IMR-90 (cell line): ENCODE measurements around the gene MCRIP2. TPM values are rescaled to one million over a fixed set of nuclear protein-coding genes. Genes with fewer than 3 reads are reported as not detected.

ENCODE experiments used
- ATAC-seq: fragments of 200-7000 bp; cut with Tn5 transposase; 2 replicates; pipeline ENCODE4 v1.9.1; 2020; ENCODE audit warnings: low read depth, mild to moderate bottlenecking, moderate library complexity
- BruUV-seq: library from RNA; stranded (reverse); fragments of 400-500 nt; replicated peaks from 2 replicates; lab custom pipeline; 2021; lab: Mats Ljungman, UMichigan
- CTCF ChIA-PET: fragments of 300-600 bp; formaldehyde crosslinking; extraction: SDS; loops from one replicate; lab custom pipeline; 2021; ENCODE audit warnings: antibody characterized with exemption; lab: Yijun Ruan, JAX
- POLR2A ChIA-PET: fragments of 300-600 bp; sonication (Branson Sonifier 250); formaldehyde crosslinking; loops from one replicate; lab custom pipeline; 2022; ENCODE audit warnings: antibody characterized with exemption; ENCODE audit not compliant: unreplicated experiment; lab: Charles Lee
- DNase-seq: peaks from one replicate; pipeline ENCODE4 v3.0.0; 2013
- H2AFZ ChIP-seq: replicated peaks from 2 replicates; pipeline ENCODE3; 2013; ENCODE audit warnings: low read length, mild to moderate bottlenecking; ENCODE audit not compliant: poor library complexity
- H2AK5ac ChIP-seq: 2 replicates; pipeline ENCODE4 v1.6.1; 2013; ENCODE audit warnings: low read depth, low read length, inconsistent platforms
- H2AK9ac ChIP-seq: replicated peaks from 2 replicates; pipeline ENCODE3; 2013; ENCODE audit warnings: mild to moderate bottlenecking, low read depth, low read length, moderate library complexity; ENCODE audit not compliant: poor library complexity
- H2BK120ac ChIP-seq: 2 replicates; pipeline ENCODE4 v1.6.1; 2013; ENCODE audit warnings: low read depth, low read length, inconsistent platforms
- H2BK15ac ChIP-seq: 3 replicates; pipeline ENCODE4 v1.6.1; 2013; ENCODE audit warnings: low read depth, low read length, inconsistent platforms
- H2BK20ac ChIP-seq: 2 replicates; pipeline ENCODE4 v1.6.1; 2013; ENCODE audit warnings: low read depth, mild to moderate bottlenecking, inconsistent platforms, low read length, moderate library complexity
- H2BK5ac ChIP-seq: 2 replicates; pipeline ENCODE4 v1.6.1; 2013; ENCODE audit warnings: mild to moderate bottlenecking, low read depth, low read length, inconsistent platforms; ENCODE audit not compliant: poor library complexity, severe bottlenecking
- H3K14ac ChIP-seq: replicated peaks from 2 replicates; pipeline ENCODE4 v1.6.1; 2013; ENCODE audit warnings: low read depth, low read length, inconsistent platforms
- H3K18ac ChIP-seq: 2 replicates; pipeline ENCODE4 v1.6.1; 2013; ENCODE audit warnings: low read depth, low read length, control low read depth
- H3K23ac ChIP-seq: 2 replicates; pipeline ENCODE4 v1.6.1; 2013; ENCODE audit warnings: low read depth, low read length, inconsistent platforms
- H3K27ac ChIP-seq: 2 replicates; pipeline ENCODE4 v1.5.1; 2013; ENCODE audit warnings: mild to moderate bottlenecking, control low read depth, low read length; ENCODE audit not compliant: insufficient read depth
- H3K27me3 ChIP-seq: 2 replicates; pipeline ENCODE4 v1.6.1; 2013; ENCODE audit warnings: low read length; ENCODE audit not compliant: control insufficient read depth, insufficient read depth
- H3K36me3 ChIP-seq: 2 replicates; pipeline ENCODE4 v1.6.1; 2013; ENCODE audit warnings: low read length, mixed read lengths; ENCODE audit not compliant: control insufficient read depth, insufficient read depth
- H3K4ac ChIP-seq: 2 replicates; pipeline ENCODE4 v1.6.1; 2013; ENCODE audit warnings: low read depth, low read length, inconsistent platforms
- H3K4me1 ChIP-seq: 2 replicates; pipeline ENCODE4 v1.6.1; 2013; ENCODE audit warnings: low read length, mixed read lengths; ENCODE audit not compliant: control insufficient read depth, insufficient read depth
- H3K4me2 ChIP-seq: 2 replicates; pipeline ENCODE4 v1.6.1; 2013; ENCODE audit warnings: low read depth, mild to moderate bottlenecking, control low read depth, low read length, moderate library complexity
- H3K4me3 ChIP-seq: 2 replicates; pipeline ENCODE4 v1.5.1; 2013; ENCODE audit warnings: low read depth, mild to moderate bottlenecking, control low read depth, low read length, moderate library complexity; ENCODE audit not compliant: insufficient read depth
- H3K56ac ChIP-seq: 2 replicates; pipeline ENCODE4 v1.6.1; 2013; ENCODE audit warnings: low read length, inconsistent platforms; ENCODE audit not compliant: insufficient read depth; ENCODE audit errors: extremely low read depth
- H3K79me1 ChIP-seq, 2 experiments: 2 replicates each; pipeline ENCODE4 v1.6.1; 2013; ENCODE audit warnings: low read length in 2 of 2, inconsistent platforms in 1 of 2, low read depth in 1 of 2
- H3K9ac ChIP-seq: 2 replicates; pipeline ENCODE4 v1.6.1; 2013; ENCODE audit warnings: low read depth, low read length, control low read depth
- H3K9me1 ChIP-seq: 2 replicates; pipeline ENCODE4 v1.6.1; 2013; ENCODE audit warnings: low read length, inconsistent platforms; ENCODE audit not compliant: insufficient read depth
- H3K9me3 ChIP-seq: 2 replicates; pipeline ENCODE4 v1.6.1; 2013; ENCODE audit warnings: low read length; ENCODE audit not compliant: control insufficient read depth, insufficient read depth
- H4K20me1 ChIP-seq: 2 replicates; pipeline ENCODE4 v1.6.1; 2013; ENCODE audit warnings: low read length, inconsistent platforms; ENCODE audit not compliant: insufficient read depth
- H4K5ac ChIP-seq: 2 replicates; pipeline ENCODE4 v1.6.1; 2013; ENCODE audit warnings: mild to moderate bottlenecking, low read depth, low read length, control low read depth
- H4K8ac ChIP-seq, 2 experiments: 2 replicates each; pipeline ENCODE4 v1.6.1; 2013; ENCODE audit warnings: low read depth in 2 of 2, low read length in 2 of 2, control low read depth in 1 of 2, inconsistent platforms in 1 of 2
- H4K91ac ChIP-seq: 2 replicates; pipeline ENCODE4 v1.6.1; 2013; ENCODE audit warnings: low read depth, low read length, inconsistent platforms; ENCODE audit not compliant: insufficient read depth
- BHLHE40 ChIP-seq: fragments of 150-350 bp; IDR thresholded peaks from 2 replicates; pipeline ENCODE4 v1.6.1; 2016; ENCODE audit warnings: mild to moderate bottlenecking, low read depth, low read length
- FOS ChIP-seq: fragments of 150-350 bp; IDR thresholded peaks from 2 replicates; pipeline ENCODE4 v1.6.1; 2016; ENCODE audit warnings: low read depth, low read length
- MAZ ChIP-seq: IDR thresholded peaks from 2 replicates; pipeline ENCODE4 v1.6.1; 2012; ENCODE audit warnings: low read depth, mild to moderate bottlenecking, low read length, improper control_type of control experiment, moderate library complexity, borderline replicate concordance
- RAD21 ChIP-seq: IDR thresholded peaks from 2 replicates; pipeline ENCODE4 v1.6.1; 2012; ENCODE audit warnings: low read length, improper control_type of control experiment
- RCOR1 ChIP-seq: IDR thresholded peaks from 2 replicates; pipeline ENCODE4 v1.6.1; 2012; ENCODE audit warnings: mild to moderate bottlenecking, low read length, improper control_type of control experiment; ENCODE audit not compliant: insufficient replicate concordance
- WGBS, 2 experiments: methylation state at CpG; one replicate each; pipeline versions ENCODE4 v1.1.5 to v1.1.7; 2013; ENCODE audit warnings: missing lambda C conversion rate in 2 of 2; ENCODE audit not compliant: insufficient read length in 1 of 2; ENCODE audit errors: extremely low coverage in 2 of 2; 5-methylcytosine and 5-hydroxymethylcytosine counted together
- dilution Hi-C: fragments of 300-500 bp; cut with HindIII; formaldehyde crosslinking; loops from one replicate; pipeline ENCODE4 v1.14.3; 2018; ENCODE audit warnings: low sequenced_read_pairs; ENCODE audit not compliant: unreplicated experiment
- in situ Hi-C: fragments of 300-500 bp; cut with MboI; formaldehyde crosslinking; loops from 3 replicates; pipeline ENCODE4 v1.14.3; 2019; ENCODE audit warnings: low sequenced_read_pairs, inconsistent platforms, mixed read lengths
- intact Hi-C: fragments of 100-400 bp; cut with micrococcal nuclease; formaldehyde crosslinking; loops from 2 replicates; pipeline ENCODE4 v1.10.0; 2022
- polyA plus RNA-seq, 3 experiments: library from polyadenylated mRNA; depleted of rRNA; stranded (reverse); fragments of >200 nt; gene quantifications; 2 replicates each; pipeline ENCODE4 v1.2.3, GENCODE V29; 2012; ENCODE audit warnings: low replicate concordance in 1 of 3
- total RNA-seq: library from RNA; depleted of rRNA; stranded (reverse); fragments of >200 nt; gene quantifications from 2 replicates; pipeline ENCODE4 v1.2.3, GENCODE V29; 2012

Gene MCRIP2
- total and polyA plus RNA-seq, 2 of the 4 experiments (the other 2 are of a cell fraction) = 6.3 to 19.6 TPM

DNA sequence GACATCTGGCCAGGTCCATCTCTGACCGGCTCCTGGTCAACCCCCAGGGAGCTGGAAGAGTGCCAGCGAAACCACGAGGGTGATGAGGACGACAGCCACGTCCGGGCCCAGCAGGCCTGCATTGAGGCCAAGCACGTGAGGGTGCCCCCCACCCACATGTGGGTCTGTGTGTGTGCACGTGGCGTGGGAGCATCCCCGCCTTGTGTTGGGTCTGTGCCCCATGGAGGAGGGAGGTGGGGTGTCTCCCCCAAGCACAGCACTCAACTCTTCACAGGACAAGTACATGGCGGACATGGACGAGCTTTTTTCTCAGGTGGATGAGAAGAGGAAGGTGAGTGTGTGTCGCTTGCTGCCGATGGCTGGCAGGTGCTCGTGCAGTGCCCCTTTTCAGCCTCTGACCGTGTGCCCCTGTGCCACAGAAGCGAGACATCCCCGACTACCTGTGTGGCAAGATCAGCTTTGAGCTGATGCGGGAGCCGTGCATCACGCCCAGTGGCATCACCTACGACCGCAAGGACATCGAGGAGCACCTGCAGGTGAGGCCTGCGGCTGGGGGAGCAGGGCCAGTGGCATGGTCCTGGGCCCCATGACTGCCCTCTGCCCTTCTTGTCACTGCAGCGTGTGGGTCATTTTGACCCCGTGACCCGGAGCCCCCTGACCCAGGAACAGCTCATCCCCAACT is 40.3 kb downstream of the MCRIP2 start:
- no peak overlapping the region for H2BK15ac ChIP-seq
- no peak overlapping the region for H3K14ac ChIP-seq
- no peak overlapping the region for H3K23ac ChIP-seq
- peaks cover 36% of the 10 kb centered on the region for H3K36me3 ChIP-seq
- no peak for DNase-seq
- H3K56ac ChIP-seq = no peak overlapping the region
- peaks cover 20% of the 10 kb centered on the region for H3K4me1 ChIP-seq
- in situ Hi-C loops (no loop called here), dilution Hi-C loops (no loop called here), intact Hi-C loops (no loop called here)
- no peak overlapping the region for H4K5ac ChIP-seq
- H3K27ac ChIP-seq = no peak overlapping the region; the same call in 1 of the 2 replicates
- no peak overlapping the region for H2BK120ac ChIP-seq
- H2AK9ac ChIP-seq = peak overlapping the region; percentile 72
- H3K79me1 ChIP-seq = peaks cover 9 to 43% of the 10 kb centered on the region in 2 experiments; a peak in 3 of 4 replicates
- peaks cover 34% of the 10 kb centered on the region for H4K20me1 ChIP-seq
- no peaks in the 10 kb centered on the region for H3K9me3 ChIP-seq
- WGBS, 2 experiments = no CpG with 5 or more reads among the region's 28 CpGs
- H3K4ac ChIP-seq = no peak overlapping the region
- peak overlapping the region; percentile 96; the same call in 1 of the 2 replicates for H3K4me3 ChIP-seq
- no peak for ATAC-seq
- TSS peak; percentile 91 for BruUV-seq
- H2BK5ac ChIP-seq = no peak overlapping the region
- 0 out of 2 replicates have a peak, but pooled peaks have one; percentile 5 for TF ChIP-seq BHLHE40
- TF ChIP-seq MAZ = no peak
- TF ChIP-seq FOS = no peak
- no peak for TF ChIP-seq RCOR1
- TF ChIP-seq RAD21 = no peak
- CTCF ChIA-PET = no interaction called here
- H3K27me3 ChIP-seq = no peaks in the 10 kb centered on the region
- no peak overlapping the region for H4K8ac ChIP-seq
- POLR2A ChIA-PET = no interaction called here
- H3K9ac ChIP-seq = no peak overlapping the region
- H4K91ac ChIP-seq = no peak overlapping the region
- no peak overlapping the region for H2BK20ac ChIP-seq
- peak overlapping the region; percentile 98; the same call in 1 of the 2 replicates for H3K4me2 ChIP-seq
- peaks cover 15% of the 10 kb centered on the region for H3K9me1 ChIP-seq
- H2AK5ac ChIP-seq = peak overlapping the region; percentile 13; the same call in 1 of the 2 replicates
- peak overlapping the region; percentile 43 for H2AFZ ChIP-seq
- no peak overlapping the region for H3K18ac ChIP-seq
